ENCODE results near the gene GRB14.

Gene GRB14

GRCh38 chr2:164589522-164589921, 31.8 kb downstream of the GRB14 start:
- ATAC-seq (no peak), DNase-seq (ENCODE audit: low spot score in 2 of 2) (no peak)
- Mint-ChIP-seq H3K36me3 (no peaks in the 10 kb centered on the region), H3K4me3 (no peak overlapping the region), H3K9me3 (peaks cover 11% of the 10 kb centered on the region), H3K4me1 (no peaks in the 10 kb centered on the region), H3K27ac (no peak overlapping the region)

GRCh38 chr2:164581050-164581449, 40.2 kb downstream of the GRB14 start:
- H3K27ac Mint-ChIP-seq = no peak overlapping the region
- H3K4me3 Mint-ChIP-seq = no peak overlapping the region
- H3K4me1 Mint-ChIP-seq = no peaks in the 10 kb centered on the region
- no peaks in the 10 kb centered on the region for H3K36me3 Mint-ChIP-seq
- ATAC-seq (no peak), DNase-seq (ENCODE audit: low spot score in 2 of 2) (no peak)
- H3K9me3 Mint-ChIP-seq = peaks cover 22% of the 10 kb centered on the region

GRCh38 chr2:164574931-164575330, 46.4 kb downstream of the GRB14 start:
- no peak for ATAC-seq
- H3K9me3 Mint-ChIP-seq = peaks cover 20% of the 10 kb centered on the region
- no peak overlapping the region for H3K27ac Mint-ChIP-seq
- no peak overlapping the region for H3K4me3 Mint-ChIP-seq
- H3K36me3 Mint-ChIP-seq = no peaks in the 10 kb centered on the region
- DNase-seq (ENCODE audit: low spot score in 2 of 2) = no peak
- no peaks in the 10 kb centered on the region for H3K4me1 Mint-ChIP-seq

- Mint-ChIP-seq H3K4me1 (no peaks in the 10 kb centered on the region), H3K9me3 (peaks cover 10% of the 10 kb centered on the region), H3K36me3 (no peaks in the 10 kb centered on the region), H3K27ac (no peak overlapping the region), H3K4me3 (no peak overlapping the region)
- ATAC-seq (no peak), DNase-seq (ENCODE audit: low spot score in 2 of 2) (no peak)
Observed at GRCh38 chr2:164570475-164570874, 50.8 kb downstream of the GRB14 start.

GRCh38 chr2:164569378-164569777, 51.9 kb downstream of the GRB14 start:
- ATAC-seq (no peak), DNase-seq (ENCODE audit: low spot score in 2 of 2) (no peak)
- Mint-ChIP-seq H3K4me1 (no peaks in the 10 kb centered on the region), H3K27ac (no peak overlapping the region), H3K9me3 (peaks cover 10% of the 10 kb centered on the region), H3K36me3 (no peaks in the 10 kb centered on the region), H3K4me3 (no peak overlapping the region)

- no peaks in the 10 kb centered on the region for H3K4me1 Mint-ChIP-seq
- no peak for DNase-seq (ENCODE audit: low spot score in 2 of 2)
- H3K27ac Mint-ChIP-seq = no peak overlapping the region
- peaks cover 6% of the 10 kb centered on the region for H3K9me3 Mint-ChIP-seq
- H3K36me3 Mint-ChIP-seq = no peaks in the 10 kb centered on the region
- ATAC-seq = no peak
- H3K4me3 Mint-ChIP-seq = no peak overlapping the region
Observed at GRCh38 chr2:164568317-164568716, 53.0 kb downstream of the GRB14 start.

- DNase-seq (ENCODE audit: low spot score in 2 of 2) = no peak
- Mint-ChIP-seq H3K36me3 (no peaks in the 10 kb centered on the region), H3K9me3 (peaks cover 2% of the 10 kb centered on the region), H3K4me3 (no peak overlapping the region), H3K4me1 (no peaks in the 10 kb centered on the region), H3K27ac (no peak overlapping the region)
- ATAC-seq = no peak
Observed at GRCh38 chr2:164567335-164567989, 53.8 kb downstream of the GRB14 start.

GRCh38 chr2:164565359-164565758, 55.9 kb downstream of the GRB14 start:
- DNase-seq (ENCODE audit: low spot score in 2 of 2) (no peak), ATAC-seq (no peak)
- Mint-ChIP-seq H3K27ac (no peak overlapping the region), H3K9me3 (peaks cover 2% of the 10 kb centered on the region), H3K36me3 (no peaks in the 10 kb centered on the region), H3K4me1 (no peaks in the 10 kb centered on the region), H3K4me3 (no peak overlapping the region)

- Mint-ChIP-seq H3K9me3 (no peaks in the 10 kb centered on the region), H3K36me3 (no peaks in the 10 kb centered on the region), H3K27ac (no peak overlapping the region), H3K4me1 (no peaks in the 10 kb centered on the region), H3K4me3 (no peak overlapping the region)
- DNase-seq (ENCODE audit: low spot score in 2 of 2) (no peak), ATAC-seq (no peak)
Observed at GRCh38 chr2:164562666-164563065, 58.6 kb downstream of the GRB14 start.

- Mint-ChIP-seq H3K27ac (no peak overlapping the region), H3K4me1 (no peaks in the 10 kb centered on the region), H3K36me3 (no peaks in the 10 kb centered on the region), H3K9me3 (no peaks in the 10 kb centered on the region), H3K4me3 (no peak overlapping the region)
- ATAC-seq = no peak
- no peak for DNase-seq (ENCODE audit: low spot score in 2 of 2)
Observed at GRCh38 chr2:164561991-164562390, 59.3 kb downstream of the GRB14 start.

GRCh38 chr2:164561416-164561815, 59.9 kb downstream of the GRB14 start:
- ATAC-seq = no peak
- no peaks in the 10 kb centered on the region for H3K9me3 Mint-ChIP-seq
- H3K27ac Mint-ChIP-seq = no peak overlapping the region

GRCh38 chr2:164560902-164561301, 60.4 kb downstream of the GRB14 start:
- H3K9me3 Mint-ChIP-seq = no peaks in the 10 kb centered on the region
- ATAC-seq (no peak), DNase-seq (ENCODE audit: low spot score in 2 of 2) (no peak)
- no peak overlapping the region for H3K27ac Mint-ChIP-seq
- H3K4me1 Mint-ChIP-seq = no peaks in the 10 kb centered on the region
- no peak overlapping the region for H3K4me3 Mint-ChIP-seq
- no peaks in the 10 kb centered on the region for H3K36me3 Mint-ChIP-seq

More at GRCh38 chr2:164561416-164561815, 59.9 kb downstream of the GRB14 start:
- Mint-ChIP-seq H3K4me3 (no peak overlapping the region), H3K4me1 (no peaks in the 10 kb centered on the region), H3K36me3 (no peaks in the 10 kb centered on the region)
- DNase-seq (ENCODE audit: low spot score in 2 of 2) = no peak

- H3K9me3 Mint-ChIP-seq = no peaks in the 10 kb centered on the region
- H3K4me1 Mint-ChIP-seq = no peaks in the 10 kb centered on the region
- H3K27ac Mint-ChIP-seq = no peak overlapping the region
- ATAC-seq = no peak
- no peak for DNase-seq (ENCODE audit: low spot score in 2 of 2)
- no peak overlapping the region for H3K4me3 Mint-ChIP-seq
- no peaks in the 10 kb centered on the region for H3K36me3 Mint-ChIP-seq
Observed at GRCh38 chr2:164560181-164560792, 61.0 kb downstream of the GRB14 start.

GRCh38 chr2:164558450-164558849, 62.8 kb downstream of the GRB14 start:
- Mint-ChIP-seq H3K36me3 (no peaks in the 10 kb centered on the region), H3K27ac (no peak overlapping the region), H3K9me3 (no peaks in the 10 kb centered on the region), H3K4me3 (no peak overlapping the region), H3K4me1 (no peaks in the 10 kb centered on the region)
- no peak for ATAC-seq
- DNase-seq (ENCODE audit: low spot score in 2 of 2) = no peak

GRCh38 chr2:164554487-164554886, 66.8 kb downstream of the GRB14 start:
- H3K27ac Mint-ChIP-seq = no peak overlapping the region
- H3K9me3 Mint-ChIP-seq = peaks cover 2% of the 10 kb centered on the region
- no peaks in the 10 kb centered on the region for H3K36me3 Mint-ChIP-seq
- ATAC-seq (no peak), DNase-seq (ENCODE audit: low spot score in 2 of 2) (no peak)
- no peak overlapping the region for H3K4me3 Mint-ChIP-seq
- H3K4me1 Mint-ChIP-seq = no peaks in the 10 kb centered on the region

- DNase-seq (ENCODE audit: low spot score in 2 of 2) (no peak), ATAC-seq (no peak)
- Mint-ChIP-seq H3K4me1 (no peaks in the 10 kb centered on the region), H3K4me3 (no peak overlapping the region), H3K27ac (no peak overlapping the region), H3K36me3 (no peaks in the 10 kb centered on the region), H3K9me3 (peaks cover 2% of the 10 kb centered on the region)
Observed at GRCh38 chr2:164551519-164551918, 69.8 kb downstream of the GRB14 start.

Measured in stimulated activated effector memory CD8-positive, alpha-beta T cell treated with anti-CD3 and anti-CD28 coated beads, Interleukin-12 subunit alpha, Interleukin-12 subunit beta, amount 100 ng/mL, for 72 hours (primary cell).